Neutrophil (primary cell): ENCODE data around the gene CCDC170.

Experiments used
- H3K27ac ChIP-seq: fragments of 200-600 bp; sonication (generic); 2 replicates; pipeline ENCODE4 v1.5.1; 2016; ENCODE audit warnings: mild to moderate bottlenecking, moderate library complexity
- H3K27me3 ChIP-seq: fragments of 200-600 bp; sonication (generic); 2 replicates; pipeline ENCODE4 v1.6.0; 2016; ENCODE audit warnings: mild to moderate bottlenecking
- H3K36me3 ChIP-seq: fragments of 200-600 bp; sonication (generic); 2 replicates; pipeline ENCODE4 v1.5.1; 2017
- H3K4me1 ChIP-seq, 2 experiments: fragments of 200-600 bp in 1 of 2; sonication (generic) in 1 of 2; 1 replicate in 1 of 2; 2 replicates in 1 of 2; pipeline versions ENCODE4 v1.5.1 to v1.6.1; 2013 to 2016; ENCODE audit warnings: low read depth in 1 of 2, low read length in 1 of 2, mild to moderate bottlenecking in 1 of 2, moderate library complexity in 1 of 2; ENCODE audit not compliant: control insufficient read depth in 1 of 2, insufficient read depth in 1 of 2
- H3K4me3 ChIP-seq, 2 experiments: fragments of 200-600 bp in 1 of 2; sonication (generic) in 1 of 2; 1 replicate in 1 of 2; 2 replicates in 1 of 2; pipeline ENCODE4 v1.5.1; 2013 to 2016; ENCODE audit warnings: low read depth in 1 of 2, low read length in 1 of 2, mild to moderate bottlenecking in 1 of 2, moderate library complexity in 1 of 2
- H3K9me3 ChIP-seq: fragments of 200-600 bp; sonication (generic); 2 replicates; pipeline ENCODE4 v1.5.1; 2016
- TF ChIP-seq, protein P1 (sequence below): fragments of 200-600 bp; sonication (generic); IDR thresholded peaks from 2 replicates; pipeline ENCODE4 v1.5.1; 2016; ENCODE audit warnings: antibody characterized with exemption

CCDC170 gene

GRCh38 chr6:151483994-151484393 is 9.8 kb upstream of the CCDC170 start:
- TF ChIP-seq, protein P1, sequence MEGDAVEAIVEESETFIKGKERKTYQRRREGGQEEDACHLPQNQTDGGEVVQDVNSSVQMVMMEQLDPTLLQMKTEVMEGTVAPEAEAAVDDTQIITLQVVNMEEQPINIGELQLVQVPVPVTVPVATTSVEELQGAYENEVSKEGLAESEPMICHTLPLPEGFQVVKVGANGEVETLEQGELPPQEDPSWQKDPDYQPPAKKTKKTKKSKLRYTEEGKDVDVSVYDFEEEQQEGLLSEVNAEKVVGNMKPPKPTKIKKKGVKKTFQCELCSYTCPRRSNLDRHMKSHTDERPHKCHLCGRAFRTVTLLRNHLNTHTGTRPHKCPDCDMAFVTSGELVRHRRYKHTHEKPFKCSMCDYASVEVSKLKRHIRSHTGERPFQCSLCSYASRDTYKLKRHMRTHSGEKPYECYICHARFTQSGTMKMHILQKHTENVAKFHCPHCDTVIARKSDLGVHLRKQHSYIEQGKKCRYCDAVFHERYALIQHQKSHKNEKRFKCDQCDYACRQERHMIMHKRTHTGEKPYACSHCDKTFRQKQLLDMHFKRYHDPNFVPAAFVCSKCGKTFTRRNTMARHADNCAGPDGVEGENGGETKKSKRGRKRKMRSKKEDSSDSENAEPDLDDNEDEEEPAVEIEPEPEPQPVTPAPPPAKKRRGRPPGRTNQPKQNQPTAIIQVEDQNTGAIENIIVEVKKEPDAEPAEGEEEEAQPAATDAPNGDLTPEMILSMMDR: no peak
- Histone ChIP-seq H3K27me3 (no peaks in the 10 kb centered on the region), H3K4me1 (peaks cover 32 to 42% of the 10 kb centered on the region in 2 experiments), H3K27ac (peak overlapping the region; percentile 4), H3K9me3 (no peaks in the 10 kb centered on the region), H3K4me3 (no peak overlapping the region), H3K36me3 (no peaks in the 10 kb centered on the region)

DNA sequence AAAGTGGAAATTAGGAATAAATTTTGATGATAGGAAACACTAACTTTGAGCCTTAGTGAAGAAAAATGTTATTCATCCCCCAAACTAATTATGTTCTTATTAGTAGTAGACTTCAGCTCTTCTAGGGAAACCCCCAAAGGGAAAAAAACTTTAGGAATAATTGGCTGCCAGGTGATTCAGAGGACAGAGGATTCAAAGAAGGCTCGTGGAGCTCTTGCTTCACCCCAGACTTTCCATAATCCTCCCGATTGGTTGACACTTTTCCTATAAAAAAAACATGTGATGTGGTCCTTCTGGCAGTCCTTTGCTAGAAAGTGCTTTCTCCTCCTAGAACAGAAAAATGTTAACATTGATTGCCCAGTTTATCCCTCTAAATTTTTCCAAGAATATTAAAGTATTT is 5.6 kb upstream of the CCDC170 start:
- no peak overlapping the region for H3K4me3 ChIP-seq
- TF ChIP-seq, protein P1: no peak
- no peak overlapping the region for H3K27ac ChIP-seq

DNA sequence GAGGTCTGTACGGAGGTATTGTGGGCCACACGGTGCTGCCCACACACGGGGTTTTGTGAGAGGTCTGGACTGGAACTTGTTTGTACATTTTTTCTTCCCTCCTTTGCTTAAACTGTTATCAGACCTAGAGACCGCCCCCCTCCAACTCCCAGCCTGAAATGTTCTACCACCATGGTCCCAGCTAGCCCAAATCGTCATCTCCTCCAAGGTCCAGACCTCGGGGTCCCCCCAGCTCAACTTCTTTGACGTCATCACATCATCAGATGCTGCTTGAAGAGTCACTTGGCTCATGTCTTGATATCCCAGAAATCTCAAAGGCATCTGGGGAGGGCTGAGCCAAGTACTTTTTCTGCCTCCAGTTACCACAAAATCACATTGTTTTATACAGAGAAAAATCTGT is 2.8 kb upstream of the CCDC170 start:
- H3K36me3 ChIP-seq: no peaks in the 10 kb centered on the region
- TF ChIP-seq, protein P1: no peak
- H3K4me3 ChIP-seq: no peak overlapping the region
- H3K9me3 ChIP-seq: no peaks in the 10 kb centered on the region
- H3K27ac ChIP-seq: no peak overlapping the region
- H3K4me1 ChIP-seq: peaks cover 20 to 21% of the 10 kb centered on the region in 2 experiments
- peaks cover 13% of the 10 kb centered on the region for H3K27me3 ChIP-seq

More for the DNA sequence above, 5.6 kb upstream of the CCDC170 start:
- peaks cover 6% of the 10 kb centered on the region for H3K27me3 ChIP-seq
- no peaks in the 10 kb centered on the region for H3K36me3 ChIP-seq
- no peaks in the 10 kb centered on the region for H3K9me3 ChIP-seq
- H3K4me1 ChIP-seq: peaks cover 9 to 10% of the 10 kb centered on the region in 2 experiments

DNA sequence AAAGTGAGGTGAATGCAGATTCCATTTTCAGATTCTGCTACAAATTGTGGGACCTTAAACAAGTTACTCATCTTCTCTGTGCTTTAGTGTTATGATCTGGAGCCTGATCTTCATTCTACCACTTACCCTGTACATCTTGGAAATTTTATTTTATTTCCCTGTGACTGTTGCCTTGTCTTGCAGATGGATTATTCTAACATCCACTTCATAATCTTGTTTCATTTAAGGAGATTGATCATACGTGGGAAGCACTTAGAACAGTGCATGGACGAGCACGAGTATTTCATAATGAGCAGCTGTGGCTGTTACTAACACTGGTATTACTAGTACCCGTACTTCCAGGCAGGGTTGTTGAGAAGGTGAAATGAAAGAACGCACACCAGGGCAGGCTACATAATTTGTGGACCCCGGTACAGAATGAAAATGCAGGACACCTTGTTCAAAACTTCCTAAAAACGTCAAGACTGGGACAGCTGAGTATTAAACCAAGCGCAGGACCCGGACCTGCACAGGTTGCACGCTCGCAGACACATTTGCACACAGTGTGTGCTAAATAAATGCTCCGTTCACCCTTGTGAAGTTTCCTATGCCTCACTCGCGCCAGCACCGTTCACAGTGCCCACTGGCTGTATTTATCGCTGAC is 535 bp upstream of the CCDC170 start:
- no peaks in the 10 kb centered on the region for H3K36me3 ChIP-seq
- TF ChIP-seq, protein P1: no peak
- peak overlapping the region; percentile 79 to 83 for H3K4me3 ChIP-seq

GRCh38 chr6:151494235-151494935 is 568 bp downstream of the CCDC170 start:
- H3K9me3 ChIP-seq: no peaks in the 10 kb centered on the region
- peak overlapping the region; percentile 85 for H3K27ac ChIP-seq
- H3K36me3 ChIP-seq: no peaks in the 10 kb centered on the region
- peak overlapping the region; percentile 79 to 83 for H3K4me3 ChIP-seq
- H3K27me3 ChIP-seq: peaks cover 13% of the 10 kb centered on the region
- H3K4me1 ChIP-seq: peaks cover 50 to 51% of the 10 kb centered on the region in 2 experiments
- TF ChIP-seq, protein P1: no peak

More for the DNA sequence above, 535 bp upstream of the CCDC170 start:
- Histone ChIP-seq H3K27ac (peak overlapping the region; percentile 85), H3K27me3 (peaks cover 13% of the 10 kb centered on the region), H3K4me1 (peaks cover 38 to 40% of the 10 kb centered on the region in 2 experiments), H3K9me3 (no peaks in the 10 kb centered on the region)
